Hepatocyte (in vitro differentiated cells): Measurements from ENCODE around the gene FNDC3B.

Experiments
- EZH2 ChIP-seq: fragments of 200-600 bp; sonication (generic); IDR thresholded peaks from 2 replicates; pipeline ENCODE4 v1.6.1; 2016; ENCODE audit warnings: antibody characterized with exemption, mild to moderate bottlenecking, borderline replicate concordance
- TF ChIP-seq, protein P1 (sequence below): fragments of 200-600 bp; sonication (generic); IDR thresholded peaks from 2 replicates; pipeline ENCODE4 v1.5.1; 2016; ENCODE audit warnings: antibody characterized with exemption, mild to moderate bottlenecking; ENCODE audit not compliant: poor library complexity

DNA sequence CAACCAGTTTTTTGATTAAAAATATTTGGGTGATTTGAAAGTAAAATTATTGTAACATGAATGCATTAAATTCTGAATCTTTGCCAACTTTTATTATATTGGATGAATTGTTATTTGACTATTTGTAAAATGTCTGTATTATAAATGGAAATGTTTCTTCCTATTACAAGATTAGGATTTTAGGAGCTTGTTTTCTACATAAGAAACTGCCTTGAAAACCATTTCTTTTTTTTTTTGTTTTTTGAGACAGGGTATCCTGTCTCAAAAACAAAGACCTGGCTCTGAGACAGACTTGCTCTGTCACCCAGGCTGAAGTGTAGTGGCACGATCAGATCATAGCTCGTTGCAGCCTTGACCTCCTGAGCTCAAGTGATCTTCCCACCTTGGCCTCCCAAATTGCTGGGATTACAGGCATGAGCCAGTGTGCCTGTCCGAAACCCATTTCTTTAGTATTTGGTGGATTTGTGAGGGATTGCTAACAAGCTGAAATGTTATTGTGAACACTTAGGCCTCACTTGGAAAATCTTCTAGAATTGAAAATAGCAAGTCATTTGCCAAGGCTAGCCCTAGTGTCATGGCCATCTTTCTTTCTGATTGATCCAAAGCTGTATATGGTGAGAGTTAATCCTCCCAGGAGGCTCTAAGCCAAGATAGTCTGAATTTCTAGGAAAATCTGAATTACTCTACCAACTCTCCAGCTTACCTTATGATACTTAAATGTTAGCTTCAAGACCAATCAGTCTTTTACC is 100.3 kb downstream of the FNDC3B start:
- TF ChIP-seq, protein P1, sequence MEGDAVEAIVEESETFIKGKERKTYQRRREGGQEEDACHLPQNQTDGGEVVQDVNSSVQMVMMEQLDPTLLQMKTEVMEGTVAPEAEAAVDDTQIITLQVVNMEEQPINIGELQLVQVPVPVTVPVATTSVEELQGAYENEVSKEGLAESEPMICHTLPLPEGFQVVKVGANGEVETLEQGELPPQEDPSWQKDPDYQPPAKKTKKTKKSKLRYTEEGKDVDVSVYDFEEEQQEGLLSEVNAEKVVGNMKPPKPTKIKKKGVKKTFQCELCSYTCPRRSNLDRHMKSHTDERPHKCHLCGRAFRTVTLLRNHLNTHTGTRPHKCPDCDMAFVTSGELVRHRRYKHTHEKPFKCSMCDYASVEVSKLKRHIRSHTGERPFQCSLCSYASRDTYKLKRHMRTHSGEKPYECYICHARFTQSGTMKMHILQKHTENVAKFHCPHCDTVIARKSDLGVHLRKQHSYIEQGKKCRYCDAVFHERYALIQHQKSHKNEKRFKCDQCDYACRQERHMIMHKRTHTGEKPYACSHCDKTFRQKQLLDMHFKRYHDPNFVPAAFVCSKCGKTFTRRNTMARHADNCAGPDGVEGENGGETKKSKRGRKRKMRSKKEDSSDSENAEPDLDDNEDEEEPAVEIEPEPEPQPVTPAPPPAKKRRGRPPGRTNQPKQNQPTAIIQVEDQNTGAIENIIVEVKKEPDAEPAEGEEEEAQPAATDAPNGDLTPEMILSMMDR, result no peak
- TF ChIP-seq EZH2, result no peak
